ENCODE results near the gene XPO5. TPM values are rescaled to one million over a fixed set of nuclear protein-coding genes. Genes with fewer than 3 reads are reported as not detected.
"Not testable (repeated sequence)": the region's sequence is repeated elsewhere in the genome, so short reads cannot be mapped to it uniquely, and the experiment has no call there.

XPO5 gene
- total RNA-seq, 1 donor from 2014 or later, result 15.9 TPM

GRCh38 chr6:43584892-43585570 lies 9.2 kb upstream of the XPO5 start:
- DNase-seq (ENCODE audit: low spot score), result no peak

- DNase-seq (ENCODE audit: low spot score), result no peak
Observed at GRCh38 chr6:43582911-43583310, 7.1 kb upstream of the XPO5 start.

GRCh38 chr6:43579171-43579570 lies 3.3 kb upstream of the XPO5 start:
- DNase-seq (ENCODE audit: low spot score), result no peak

- DNase-seq (ENCODE audit: low spot score), result no peak
Observed at GRCh38 chr6:43578748-43579147, 2.9 kb upstream of the XPO5 start.

- no peak for DNase-seq (ENCODE audit: low spot score)
Observed at GRCh38 chr6:43575105-43575771, 600 bp downstream of the XPO5 start.

- no peak for DNase-seq (ENCODE audit: low spot score)
Observed at GRCh38 chr6:43572015-43572414, 3.8 kb downstream of the XPO5 start.

GRCh38 chr6:43570876-43571441 lies 4.9 kb downstream of the XPO5 start:
- DNase-seq (ENCODE audit: low spot score), result no peak

GRCh38 chr6:43559328-43559727 lies 16.5 kb downstream of the XPO5 start:
- DNase-seq (ENCODE audit: low spot score), result no peak

GRCh38 chr6:43557620-43558019 lies 18.2 kb downstream of the XPO5 start:
- DNase-seq (ENCODE audit: low spot score), result not testable (repeated sequence)

GRCh38 chr6:43547222-43547621 lies 28.6 kb downstream of the XPO5 start:
- no peak for DNase-seq (ENCODE audit: low spot score)

GRCh38 chr6:43544461-43544860 lies 31.4 kb downstream of the XPO5 start:
- no peak for DNase-seq (ENCODE audit: low spot score)

- no peak for DNase-seq (ENCODE audit: low spot score)
Observed at GRCh38 chr6:43541774-43542471, 33.9 kb downstream of the XPO5 start.

- DNase-seq (ENCODE audit: low spot score), result no peak
Observed at GRCh38 chr6:43540507-43540906, 35.3 kb downstream of the XPO5 start.

GRCh38 chr6:43539409-43539808 lies 36.4 kb downstream of the XPO5 start:
- not testable (repeated sequence) for DNase-seq (ENCODE audit: low spot score)

- not testable (repeated sequence) for DNase-seq (ENCODE audit: low spot score)
Observed at GRCh38 chr6:43538986-43539385, 36.9 kb downstream of the XPO5 start.

GRCh38 chr6:43532201-43532600 lies 43.6 kb downstream of the XPO5 start:
- DNase-seq (ENCODE audit: low spot score), result no peak

GRCh38 chr6:43524483-43524961 lies 51.3 kb downstream of the XPO5 start:
- no peak for DNase-seq (ENCODE audit: low spot score)

- no peak for DNase-seq (ENCODE audit: low spot score)
Observed at GRCh38 chr6:43523284-43523683, 52.6 kb downstream of the XPO5 start.

- no peak for DNase-seq (ENCODE audit: low spot score)
Observed at GRCh38 chr6:43522547-43523261, 53.1 kb downstream of the XPO5 start.

GRCh38 chr6:43521836-43522235 lies 54.0 kb downstream of the XPO5 start:
- DNase-seq (ENCODE audit: low spot score), result no peak

- DNase-seq (ENCODE audit: low spot score), result no peak
Observed at GRCh38 chr6:43520097-43520496, 55.7 kb downstream of the XPO5 start.

Data from umbilical cord (tissue), 2 donors.